Adipose tissue (tissue), 3 donors: ENCODE measurements around the gene GARNL3. TPM values are rescaled to one million over a fixed set of nuclear protein-coding genes. Genes with fewer than 3 reads are reported as not detected.

Experiments used
- H3K27ac ChIP-seq: one replicate; pipeline ENCODE4 v1.5.1; 2013; ENCODE audit warnings: low read depth, low read length
- WGBS, 3 donors: extraction: QIAGEN DNeasy Blood & Tissue Kit; methylation state at CpG; one replicate each; pipeline ENCODE4 v1.1.7; 2013; 5-methylcytosine and 5-hydroxymethylcytosine counted together
- polyA plus RNA-seq, 3 donors: library from polyadenylated mRNA; stranded (reverse); fragments of 200-250 nt; gene quantifications; one replicate each; pipeline ENCODE4 v1.2.3, GENCODE V29; 2013
- donor health status: healthy with polysubstance abuse.
- donor health status: Bipolar disorder and iron deficiency.
- donor health status: healthy.

Gene GARNL3
- polyA plus RNA-seq, 3 donors: 2.4 to 7.5 (median 3.0) TPM

GRCh38 chr9:127295005-127295404 lies 30.4 kb downstream of the GARNL3 start:
- WGBS, 3 donors: 90 to 93% (median 91%) methylated on average over 1 of the region's 1 CpG

GRCh38 chr9:127300886-127301447 lies 36.4 kb downstream of the GARNL3 start:
- no peak overlapping the region for H3K27ac ChIP-seq
- 83 to 94% (median 86%) methylated on average over 3 of the region's 3 CpGs for WGBS, 3 donors

More at GRCh38 chr9:127295005-127295404, 30.4 kb downstream of the GARNL3 start:
- no peak overlapping the region for H3K27ac ChIP-seq

- 92 to 100% (median 93%) methylated on average over 1 of the region's 1 CpG for WGBS, 3 donors
- no peak overlapping the region for H3K27ac ChIP-seq
These were observed 39.3 kb downstream of the GARNL3 start for GRCh38 chr9:127303830-127304229.

- WGBS, 3 donors: 96 to 100% (median 100%) methylated on average over 1 of the region's 1 CpG
- H3K27ac ChIP-seq: no peak overlapping the region
These were observed 40.7 kb downstream of the GARNL3 start for GRCh38 chr9:127305206-127305837.

- H3K27ac ChIP-seq: no peak overlapping the region
- 71 to 72% (median 72%) methylated on average over 4 of the region's 4 CpGs for WGBS, 3 donors
These were observed 41.3 kb downstream of the GARNL3 start for GRCh38 chr9:127305838-127306226.

- no peak overlapping the region for H3K27ac ChIP-seq
- 64 to 94% (median 93%) methylated on average over 2 of the region's 2 CpGs for WGBS, 3 donors
These were observed 43.2 kb downstream of the GARNL3 start for GRCh38 chr9:127307802-127308201.

- WGBS, 3 donors: 46 to 55% (median 49%) methylated on average over 3 of the region's 3 CpGs
- H3K27ac ChIP-seq: no peak overlapping the region
These were observed 44.3 kb downstream of the GARNL3 start for GRCh38 chr9:127308652-127309434.

- WGBS, 3 donors: 65 to 84% (median 74%) methylated on average over 4 of the region's 4 CpGs
- H3K27ac ChIP-seq: no peak overlapping the region
These were observed 45.1 kb downstream of the GARNL3 start for GRCh38 chr9:127309715-127310114.

- WGBS, 3 donors: 27 to 56% (median 51%) methylated on average over 5 of the region's 5 CpGs
- H3K27ac ChIP-seq: no peak overlapping the region
These were observed 46.7 kb downstream of the GARNL3 start for GRCh38 chr9:127311239-127311741.

- WGBS, 3 donors: 95 to 96% (median 95%) methylated on average over 7 of the region's 7 CpGs
These were observed 48.5 kb downstream of the GARNL3 start for GRCh38 chr9:127313042-127313560.

GRCh38 chr9:127314911-127315310 lies 50.3 kb downstream of the GARNL3 start:
- WGBS, 3 donors: 88 to 100% (median 98%) methylated on average over 2 of the region's 2 CpGs
- H3K27ac ChIP-seq: no peak overlapping the region

More at GRCh38 chr9:127313042-127313560, 48.5 kb downstream of the GARNL3 start:
- H3K27ac ChIP-seq: no peak overlapping the region

- no peak overlapping the region for H3K27ac ChIP-seq
- WGBS, 3 donors: 55 to 77% (median 58%) methylated on average over 5 of the region's 5 CpGs
These were observed 52.2 kb downstream of the GARNL3 start for GRCh38 chr9:127316586-127317323.

GRCh38 chr9:127318651-127319167 lies 54.1 kb downstream of the GARNL3 start:
- WGBS, 3 donors: 66 to 86% (median 76%) methylated on average over 5 of the region's 5 CpGs
- H3K27ac ChIP-seq: no peak overlapping the region

- 51 to 65% (median 56%) methylated on average over 2 of the region's 2 CpGs for WGBS, 3 donors
These were observed 55.0 kb downstream of the GARNL3 start for GRCh38 chr9:127319366-127320114.

GRCh38 chr9:127320115-127320378 lies 55.5 kb downstream of the GARNL3 start:
- H3K27ac ChIP-seq: no peak overlapping the region
- 61 to 72% (median 62%) methylated on average over 2 of the region's 2 CpGs for WGBS, 3 donors

More at GRCh38 chr9:127319366-127320114, 55.0 kb downstream of the GARNL3 start:
- H3K27ac ChIP-seq: no peak overlapping the region

GRCh38 chr9:127323393-127323792 lies 58.8 kb downstream of the GARNL3 start:
- H3K27ac ChIP-seq: no peak overlapping the region
- 90 to 95% (median 93%) methylated on average over 5 of the region's 5 CpGs for WGBS, 3 donors

- WGBS, 3 donors: 42 to 81% (median 71%) methylated on average over 5 of the region's 5 CpGs
- no peak overlapping the region for H3K27ac ChIP-seq
These were observed 65.9 kb downstream of the GARNL3 start for GRCh38 chr9:127330501-127330900.
